Measurements from ENCODE around the gene ATP6V0A4. TPM values are rescaled to one million over a fixed set of nuclear protein-coding genes. Genes with fewer than 3 reads are reported as not detected.

The ATP6V0A4 gene
- total RNA-seq, 1 donor from 2014 or later: not detected

- Histone ChIP-seq H3K27me3 (no peaks in the 10 kb centered on the region), H3K4me3 (no peak overlapping the region), H3K4me1 (no peaks in the 10 kb centered on the region), H3K9me3 (no peaks in the 10 kb centered on the region), H3K36me3 (no peaks in the 10 kb centered on the region), H3K27ac (no peak overlapping the region)
- no peak for DNase-seq (ENCODE audit: low spot score in 2 of 2)
- TF ChIP-seq CTCF (IDR thresholded peaks at IDR 0.05): no peak
- intact Hi-C loops (cut with DNase I): no loop called here
These were observed 132.7 kb downstream of the ATP6V0A4 start for GRCh38 chr7:138665249-138665648.

DNA sequence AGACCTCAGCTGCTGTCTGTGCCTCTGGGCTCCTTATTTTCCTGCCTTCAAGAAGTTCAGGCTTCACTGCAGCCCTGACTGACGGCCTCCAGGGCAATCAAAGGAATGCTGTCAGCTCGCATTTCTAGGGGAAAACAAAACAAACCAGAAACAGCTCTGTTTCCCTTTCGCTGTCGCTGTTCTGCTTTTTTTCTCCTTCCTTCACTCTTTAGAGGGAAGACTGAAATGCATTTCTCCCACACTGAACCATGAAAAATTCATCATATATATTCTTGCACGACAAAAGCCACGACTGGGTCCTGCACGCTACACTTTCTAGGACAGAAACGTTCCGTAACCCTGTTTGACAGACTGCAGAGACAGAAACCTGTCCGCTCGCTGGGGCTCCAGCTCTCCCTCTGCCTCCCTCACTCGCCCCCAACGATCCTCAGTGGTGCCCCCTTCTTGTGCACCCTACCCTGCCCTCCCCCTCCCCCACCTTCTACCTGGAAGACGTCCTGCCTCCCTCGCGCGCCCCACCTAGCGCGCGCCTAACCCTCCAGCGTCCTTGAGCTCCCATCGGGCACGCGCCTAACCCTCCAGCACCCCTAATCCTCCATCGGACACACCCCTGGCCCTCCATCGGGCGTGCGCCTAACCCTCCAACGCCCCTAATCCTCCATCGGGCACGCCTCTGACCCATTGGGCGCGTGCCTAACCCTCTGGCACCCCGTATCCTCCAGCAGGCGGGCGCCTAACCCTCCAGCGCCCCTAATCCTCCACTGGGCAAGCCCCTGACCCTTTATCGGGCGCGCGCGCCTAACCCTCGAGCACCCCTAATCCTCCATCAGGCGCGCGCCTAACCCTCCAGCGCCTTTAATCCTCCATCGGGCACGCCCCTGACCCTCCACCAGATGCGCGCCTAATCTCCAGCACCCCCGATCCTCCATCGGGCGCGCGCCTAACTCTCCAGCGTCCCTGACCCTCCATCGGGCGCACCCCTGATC is 134.0 kb downstream of the ATP6V0A4 start:
- TF ChIP-seq CTCF (IDR thresholded peaks at IDR 0.05): no peak
- DNase-seq (ENCODE audit: low spot score in 2 of 2): no peak
- Histone ChIP-seq H3K36me3 (no peaks in the 10 kb centered on the region), H3K27me3 (no peaks in the 10 kb centered on the region), H3K27ac (no peak overlapping the region), H3K4me1 (no peaks in the 10 kb centered on the region), H3K9me3 (no peaks in the 10 kb centered on the region), H3K4me3 (peak overlapping the region; percentile 30 to 49)
- intact Hi-C loops (cut with DNase I): no loop called here

DNA sequence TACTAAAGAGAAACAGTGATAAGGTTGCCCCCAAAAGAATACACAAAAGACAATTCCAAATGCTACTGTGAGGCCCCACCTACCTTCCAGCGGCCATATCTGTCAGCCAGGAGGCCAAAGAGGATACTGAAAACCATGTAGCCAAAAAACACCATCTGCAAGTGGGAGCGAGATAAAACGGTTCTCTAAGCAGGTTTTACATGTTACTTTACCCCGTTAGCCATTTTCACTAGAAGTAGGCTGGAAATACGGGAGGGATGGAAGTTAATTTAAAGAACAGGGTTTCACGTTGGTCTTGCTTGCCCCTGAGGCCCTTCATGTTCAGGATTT is 135.0 kb downstream of the ATP6V0A4 start:
- Histone ChIP-seq H3K36me3 (no peaks in the 10 kb centered on the region), H3K4me3 (no peak overlapping the region), H3K27ac (no peak overlapping the region), H3K27me3 (no peaks in the 10 kb centered on the region), H3K9me3 (no peaks in the 10 kb centered on the region), H3K4me1 (no peaks in the 10 kb centered on the region)
- intact Hi-C loops (cut with DNase I): no loop called here
- no peak for DNase-seq (ENCODE audit: low spot score in 2 of 2)
- TF ChIP-seq CTCF (IDR thresholded peaks at IDR 0.05): no peak

GRCh38 chr7:138662076-138662990 is 135.7 kb downstream of the ATP6V0A4 start:
- no peak for DNase-seq (ENCODE audit: low spot score in 2 of 2)
- Histone ChIP-seq H3K9me3 (no peaks in the 10 kb centered on the region), H3K4me3 (no peak overlapping the region), H3K4me1 (no peaks in the 10 kb centered on the region), H3K36me3 (no peaks in the 10 kb centered on the region), H3K27me3 (no peaks in the 10 kb centered on the region), H3K27ac (no peak overlapping the region)
- TF ChIP-seq CTCF (IDR thresholded peaks at IDR 0.05): no peak
- intact Hi-C loops (cut with DNase I): no loop called here

DNA sequence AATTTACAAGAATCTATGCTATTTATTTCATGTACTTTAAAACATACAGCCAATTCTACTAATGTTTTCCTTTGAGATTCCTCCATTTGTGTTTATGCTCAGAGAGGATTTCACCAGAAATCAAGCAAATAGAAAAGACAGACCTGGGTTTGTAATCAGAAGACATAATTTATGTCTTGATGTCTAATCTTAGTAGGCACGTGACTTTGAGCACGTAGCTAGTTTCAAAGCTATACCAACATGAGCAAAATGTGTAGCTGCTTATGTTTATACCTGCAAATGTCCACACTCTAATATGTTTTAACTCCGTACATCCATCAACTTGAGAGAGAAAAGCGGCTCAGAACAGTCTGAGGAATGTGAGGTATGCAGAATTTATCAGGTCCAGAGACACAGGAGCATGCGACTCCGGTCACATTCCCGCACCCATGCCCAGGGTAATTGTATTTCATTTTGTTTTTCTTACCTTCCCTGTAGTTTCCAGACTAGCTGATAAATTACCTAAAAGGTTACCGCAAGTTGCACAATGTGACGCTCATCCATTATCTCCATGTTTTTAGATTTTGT is 136.8 kb downstream of the ATP6V0A4 start:
- no peak overlapping the region for H3K27ac ChIP-seq
- no peak for DNase-seq (ENCODE audit: low spot score in 2 of 2)
- TF ChIP-seq CTCF (IDR thresholded peaks at IDR 0.05): no peak
- H3K27me3 ChIP-seq: no peaks in the 10 kb centered on the region
- no peaks in the 10 kb centered on the region for H3K36me3 ChIP-seq
- intact Hi-C loops (cut with DNase I): no loop called here
- H3K4me1 ChIP-seq: no peaks in the 10 kb centered on the region
- no peaks in the 10 kb centered on the region for H3K9me3 ChIP-seq
- H3K4me3 ChIP-seq: no peak overlapping the region

All from ascending aorta (tissue), 2 donors.